Upper lobe of left lung (tissue), 4 donors: ENCODE data around the gene PCDHGA4.

Experiments
- CTCF ChIP-seq, 6 experiments: fragments of 450-650 bp in 4 of 6; fragments of 200-600 bp in 2 of 6; sonication (generic) in 2 of 6; IDR thresholded peaks; one replicate each; pipeline ENCODE4 v1.5.1; 2016 to 2019; ENCODE audit warnings: antibody characterized with exemption in 6 of 6
- POLR2A ChIP-seq, 4 donors: fragments of 450-650 bp; IDR thresholded peaks; one replicate each; pipeline ENCODE4 v1.5.1; 2016 to 2017; ENCODE audit warnings: antibody characterized with exemption in 4 of 4, mild to moderate bottlenecking in 2 of 4

- no peak for TF ChIP-seq CTCF (IDR thresholded peaks at IDR 0.05)
- TF ChIP-seq POLR2A (IDR thresholded peaks at IDR 0.05), result no peak
Measured at GRCh38 chr5:141392429-141393198, 37.8 kb downstream of the PCDHGA4 start, which contains the start of gene PCDHGA8.
